Activated T-cell treated with anti-CD3 and anti-CD28 coated beads, Interleukin-2, amount 50 U/mL, for 48 hours (primary cell): Measurements from ENCODE around the gene HELZ2.
A peak's percentile ranks its signal among the peaks of the same experiment; 100 is the strongest.

Source experiments
- DNase-seq, 2 experiments: peaks; one replicate each; pipeline ENCODE4 v3.0.0-alpha.2; 2020

Gene HELZ2

GRCh38 chr20:63564036-63564810 is 9.8 kb downstream of the HELZ2 start:
- DNase-seq: no peak

GRCh38 chr20:63563225-63563935 is 10.7 kb downstream of the HELZ2 start:
- DNase-seq: no peak

- no peak for DNase-seq
Measured at GRCh38 chr20:63562461-63563224, 11.4 kb downstream of the HELZ2 start.

GRCh38 chr20:63561624-63562396 is 12.2 kb downstream of the HELZ2 start:
- DNase-seq: no peak

- no peak for DNase-seq
Measured at GRCh38 chr20:63560856-63561609, 13.0 kb downstream of the HELZ2 start.

GRCh38 chr20:63560333-63560805 is 13.7 kb downstream of the HELZ2 start:
- peak in 1 of 2 experiments; percentile 47 for DNase-seq

- DNase-seq: peak; percentile 73 to 76
Measured at GRCh38 chr20:63559485-63560332, 14.3 kb downstream of the HELZ2 start.

GRCh38 chr20:63558804-63559484 is 15.1 kb downstream of the HELZ2 start:
- no peak for DNase-seq

- DNase-seq: no peak
Measured at GRCh38 chr20:63557481-63557891, 16.6 kb downstream of the HELZ2 start.

- no peak for DNase-seq
Measured at GRCh38 chr20:63556873-63557478, 17.1 kb downstream of the HELZ2 start.

GRCh38 chr20:63555661-63556381 is 18.2 kb downstream of the HELZ2 start:
- no peak for DNase-seq

GRCh38 chr20:63554361-63555278 is 19.4 kb downstream of the HELZ2 start:
- peak; percentile 34 to 40 for DNase-seq

- DNase-seq: no peak
Measured at GRCh38 chr20:63553933-63554290, 20.1 kb downstream of the HELZ2 start, which contains the start of gene FNDC11. Gene FNDC11, plus strand, starts transcription at chr20:63554159. Its CDS starts 1,505 bp downstream, at chr20:63555664.

- peak; percentile 92 to 94 for DNase-seq
Measured at GRCh38 chr20:63553251-63553932, 20.6 kb downstream of the HELZ2 start.

- DNase-seq: no peak
Measured at GRCh38 chr20:63552481-63553249, 21.4 kb downstream of the HELZ2 start.

- DNase-seq: no peak
Measured at GRCh38 chr20:63551068-63551467, 23.0 kb downstream of the HELZ2 start.
